Skeletal muscle satellite cell (primary cell): ENCODE results near the gene ASCC1.

Experiments used
- H3K27me3 ChIP-seq: 2 replicates; pipeline ENCODE4 v1.7.0; 2013; ENCODE audit warnings: low read length; ENCODE audit not compliant: control insufficient read depth, insufficient read depth
- H3K36me3 ChIP-seq: 2 replicates; pipeline ENCODE4 v1.7.0; 2013; ENCODE audit warnings: mild to moderate bottlenecking, control low read depth, low read length; ENCODE audit not compliant: insufficient read depth
- H3K4me1 ChIP-seq: 2 replicates; pipeline ENCODE4 v1.7.0; 2013; ENCODE audit warnings: low read length; ENCODE audit not compliant: control insufficient read depth, insufficient read depth
- H3K4me2 ChIP-seq: 2 replicates; pipeline ENCODE4 v1.7.0; 2013; ENCODE audit warnings: mild to moderate bottlenecking, low read length
- H3K4me3 ChIP-seq: 2 replicates; pipeline ENCODE4 v1.7.0; 2013; ENCODE audit warnings: low read length
- H3K9ac ChIP-seq: 2 replicates; pipeline ENCODE4 v1.7.0; 2013; ENCODE audit warnings: mild to moderate bottlenecking, low read depth, low read length, moderate library complexity
- H3K9me3 ChIP-seq: replicated peaks from 2 replicates; pipeline ENCODE4 v1.7.0; 2013; ENCODE audit warnings: mild to moderate bottlenecking, control low read depth, low read length

Gene ASCC1

DNA sequence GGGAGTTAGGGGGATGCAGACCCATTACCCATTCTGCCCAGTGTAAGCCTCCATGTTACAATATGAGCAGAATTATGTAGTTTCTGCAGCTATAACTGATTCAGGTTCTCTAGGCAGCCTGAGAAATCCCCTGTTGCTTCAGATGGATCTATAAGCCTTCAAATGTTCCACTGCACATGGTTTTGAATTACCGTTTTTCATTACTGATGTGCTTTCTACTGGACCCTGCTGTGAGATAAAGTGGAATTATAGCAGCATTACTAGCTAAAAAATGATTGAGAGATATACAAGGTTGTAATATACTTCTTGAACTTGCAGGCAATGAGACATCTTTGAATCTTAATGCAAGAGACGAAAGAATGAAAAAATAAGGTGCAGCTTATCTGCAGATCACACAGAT, 38.6 kb downstream of the ASCC1 start:
- no peak overlapping the region for H3K4me3 ChIP-seq
- H3K27me3 ChIP-seq, result no peaks in the 10 kb centered on the region
- peaks cover 5% of the 10 kb centered on the region for H3K36me3 ChIP-seq
- peaks cover 29% of the 10 kb centered on the region for H3K4me1 ChIP-seq
- H3K9ac ChIP-seq, result no peak overlapping the region
- no peak overlapping the region for H3K4me2 ChIP-seq
- H3K9me3 ChIP-seq, result no peaks in the 10 kb centered on the region

DNA sequence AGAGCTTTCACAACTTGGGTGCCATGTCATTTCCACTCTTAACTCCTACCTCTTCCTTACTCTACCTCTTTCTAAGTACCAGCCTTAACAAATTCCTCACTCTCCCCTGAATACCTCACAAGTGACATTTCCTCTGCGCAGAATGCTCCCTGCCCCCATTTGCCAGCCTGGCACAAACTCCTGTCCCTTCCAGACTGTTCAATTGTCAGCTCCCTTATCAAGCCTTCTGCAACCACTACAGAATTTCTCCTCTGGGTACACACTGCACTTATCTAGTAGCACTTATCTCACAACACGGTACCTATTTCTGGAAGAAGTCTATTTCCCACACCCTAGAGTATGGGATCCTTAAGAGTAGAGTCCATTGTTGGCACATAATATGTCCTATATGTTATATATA, 39.4 kb downstream of the ASCC1 start:
- H3K4me1 ChIP-seq, result peaks cover 29% of the 10 kb centered on the region
- no peaks in the 10 kb centered on the region for H3K9me3 ChIP-seq
- H3K9ac ChIP-seq, result no peak overlapping the region
- peaks cover 5% of the 10 kb centered on the region for H3K36me3 ChIP-seq
- H3K27me3 ChIP-seq, result no peaks in the 10 kb centered on the region
- no peak overlapping the region for H3K4me3 ChIP-seq
- no peak overlapping the region for H3K4me2 ChIP-seq

DNA sequence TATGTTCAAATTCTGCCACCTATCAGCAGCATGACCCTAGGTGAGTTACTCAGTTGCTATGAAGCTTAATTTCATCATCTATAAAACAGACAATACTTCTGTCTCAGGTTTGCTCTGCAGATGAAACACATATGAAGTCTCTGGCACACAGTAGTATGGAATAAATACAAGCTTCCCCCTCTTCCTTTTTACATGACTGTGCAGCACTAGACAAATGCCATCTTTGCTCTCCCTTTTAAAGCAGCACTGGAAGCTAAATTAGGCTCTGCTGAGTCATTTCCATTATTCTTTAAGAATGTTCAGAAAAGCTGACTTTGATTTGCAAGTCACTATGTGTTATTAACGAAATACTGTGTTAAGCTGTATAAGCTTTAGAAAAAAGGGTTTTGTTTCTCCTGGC, 40.9 kb downstream of the ASCC1 start:
- H3K27me3 ChIP-seq, result no peaks in the 10 kb centered on the region
- peaks cover 41% of the 10 kb centered on the region for H3K4me1 ChIP-seq
- peaks cover 5% of the 10 kb centered on the region for H3K36me3 ChIP-seq
- H3K9ac ChIP-seq, result no peak overlapping the region
- no peaks in the 10 kb centered on the region for H3K9me3 ChIP-seq
- no peak overlapping the region for H3K4me3 ChIP-seq
- H3K4me2 ChIP-seq, result no peak overlapping the region

DNA sequence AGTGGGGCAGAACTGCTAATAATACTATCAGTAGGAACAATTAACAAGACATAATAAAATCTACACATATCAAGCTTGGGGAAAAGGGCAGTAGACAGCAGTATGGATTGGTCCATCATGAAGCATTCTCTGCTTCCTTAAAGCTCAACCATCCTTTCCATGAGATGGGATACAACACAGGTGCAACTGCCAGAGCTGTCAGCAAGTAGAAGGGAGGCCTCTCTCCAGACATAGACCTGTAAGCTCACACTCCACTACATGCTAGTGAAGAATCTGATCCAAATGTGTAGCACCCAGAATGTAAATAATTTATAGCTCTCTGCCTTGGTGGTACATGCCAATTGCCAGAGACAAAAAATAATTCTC, 41.8 kb downstream of the ASCC1 start:
- Histone ChIP-seq H3K4me2 (no peak overlapping the region), H3K9ac (no peak overlapping the region), H3K36me3 (peaks cover 5% of the 10 kb centered on the region), H3K4me3 (no peak overlapping the region), H3K9me3 (no peaks in the 10 kb centered on the region), H3K4me1 (peaks cover 41% of the 10 kb centered on the region), H3K27me3 (no peaks in the 10 kb centered on the region)

DNA sequence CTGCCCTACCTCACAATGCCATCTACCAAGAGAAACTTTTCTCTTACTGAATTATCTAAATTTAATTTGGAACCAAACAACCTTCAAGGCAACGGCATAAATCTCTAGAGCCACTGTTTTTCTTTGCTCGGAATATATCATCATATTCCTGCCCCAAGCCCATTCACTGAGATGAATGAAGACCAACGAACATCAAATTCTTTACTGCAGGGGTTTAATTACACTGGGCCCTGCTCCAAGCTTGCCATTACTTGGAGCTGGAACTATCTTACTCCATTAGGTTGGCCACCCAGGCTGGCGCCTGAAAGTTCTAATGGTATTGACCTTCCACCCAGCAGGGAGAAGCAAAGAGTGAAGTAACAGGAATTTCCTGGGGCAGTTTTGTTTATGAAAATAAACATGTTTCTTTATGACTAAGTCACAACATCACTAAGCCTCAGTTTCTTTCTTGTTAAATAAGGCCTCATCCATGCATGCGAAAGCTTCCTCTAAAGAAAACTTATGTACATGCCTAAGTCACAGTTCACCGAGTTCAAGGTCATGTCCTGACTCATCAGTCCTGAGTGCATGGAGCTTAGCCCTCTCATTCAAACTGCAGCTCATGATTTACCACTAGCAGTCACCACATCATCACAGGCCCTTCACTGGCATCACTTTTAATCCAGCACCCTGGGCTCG, 42.3 kb downstream of the ASCC1 start:
- peaks cover 41% of the 10 kb centered on the region for H3K4me1 ChIP-seq
- peaks cover 5% of the 10 kb centered on the region for H3K36me3 ChIP-seq
- no peak overlapping the region for H3K9ac ChIP-seq

DNA sequence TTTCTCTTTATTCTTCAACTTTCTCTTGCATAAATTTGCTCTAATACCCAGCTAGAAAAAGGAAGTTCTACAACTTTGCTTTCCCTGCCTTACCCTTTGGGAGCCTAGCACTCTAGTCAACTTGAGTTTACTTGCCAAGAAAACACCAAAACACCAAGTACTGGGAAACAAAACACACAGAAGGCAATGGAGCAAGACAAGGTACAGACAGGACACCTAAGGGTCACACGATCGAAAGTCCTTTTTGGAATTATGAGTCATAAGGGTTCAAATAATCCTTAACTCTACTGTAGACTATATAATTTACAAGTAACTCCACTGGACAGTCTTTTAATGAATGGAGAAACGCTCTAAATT, 42.8 kb downstream of the ASCC1 start:
- Histone ChIP-seq H3K36me3 (peaks cover 2% of the 10 kb centered on the region), H3K4me3 (no peak overlapping the region), H3K9me3 (no peaks in the 10 kb centered on the region), H3K9ac (no peak overlapping the region), H3K4me1 (peaks cover 41% of the 10 kb centered on the region), H3K27me3 (no peaks in the 10 kb centered on the region), H3K4me2 (no peak overlapping the region)

More for the DNA sequence above, 42.3 kb downstream of the ASCC1 start:
- H3K9me3 ChIP-seq, result no peaks in the 10 kb centered on the region
- H3K4me2 ChIP-seq, result no peak overlapping the region
- no peak overlapping the region for H3K4me3 ChIP-seq
- no peaks in the 10 kb centered on the region for H3K27me3 ChIP-seq

DNA sequence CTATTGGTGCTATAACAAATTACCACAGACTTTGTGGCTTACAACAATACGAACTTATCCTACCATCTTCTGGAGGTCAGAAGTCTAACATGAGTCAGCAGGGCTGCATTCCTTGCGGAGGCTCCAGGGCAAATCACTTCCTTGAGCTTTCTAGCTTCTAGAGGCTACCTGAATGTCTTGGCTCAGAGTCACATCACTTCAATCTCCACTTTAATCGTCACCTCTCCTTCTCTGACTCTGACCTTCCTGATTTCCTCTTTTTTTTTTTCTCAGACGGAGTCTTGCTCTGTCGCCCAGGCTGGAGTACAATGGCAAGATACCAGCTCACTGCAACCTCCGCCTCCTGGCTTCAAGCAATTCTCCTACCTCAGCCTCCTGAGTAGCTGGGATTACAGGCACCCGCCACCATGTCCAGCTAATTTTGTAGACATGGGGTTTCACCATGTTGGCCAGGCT, 44.9 kb downstream of the ASCC1 start:
- Histone ChIP-seq H3K4me3 (no peak overlapping the region), H3K4me1 (peaks cover 41% of the 10 kb centered on the region), H3K9ac (no peak overlapping the region), H3K27me3 (no peaks in the 10 kb centered on the region), H3K4me2 (peak overlapping the region; percentile 52), H3K9me3 (no peaks in the 10 kb centered on the region), H3K36me3 (no peaks in the 10 kb centered on the region)

DNA sequence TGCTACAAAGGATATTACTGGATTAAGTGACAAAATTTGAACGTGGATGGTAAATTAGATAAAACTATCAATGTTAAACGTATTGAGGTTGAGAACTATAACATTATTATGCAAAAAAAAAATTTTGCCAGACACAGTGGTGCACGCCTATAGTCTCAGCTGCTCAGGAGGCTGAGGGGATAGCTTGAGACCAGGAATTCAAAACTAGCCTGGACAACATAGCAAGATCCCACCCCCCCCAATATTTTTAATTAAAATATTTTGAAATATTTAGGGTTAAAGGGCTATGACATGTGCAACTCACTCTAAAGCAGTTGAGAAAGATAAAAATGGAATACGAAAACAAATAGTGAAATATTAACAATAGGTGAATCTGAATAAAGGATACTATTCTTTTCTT, 45.3 kb downstream of the ASCC1 start:
- H3K4me3 ChIP-seq, result no peak overlapping the region
- H3K4me2 ChIP-seq, result peak overlapping the region; percentile 52
- no peaks in the 10 kb centered on the region for H3K27me3 ChIP-seq
- H3K36me3 ChIP-seq, result no peaks in the 10 kb centered on the region
- H3K9ac ChIP-seq, result no peak overlapping the region
- H3K9me3 ChIP-seq, result no peaks in the 10 kb centered on the region
- H3K4me1 ChIP-seq, result peaks cover 37% of the 10 kb centered on the region

DNA sequence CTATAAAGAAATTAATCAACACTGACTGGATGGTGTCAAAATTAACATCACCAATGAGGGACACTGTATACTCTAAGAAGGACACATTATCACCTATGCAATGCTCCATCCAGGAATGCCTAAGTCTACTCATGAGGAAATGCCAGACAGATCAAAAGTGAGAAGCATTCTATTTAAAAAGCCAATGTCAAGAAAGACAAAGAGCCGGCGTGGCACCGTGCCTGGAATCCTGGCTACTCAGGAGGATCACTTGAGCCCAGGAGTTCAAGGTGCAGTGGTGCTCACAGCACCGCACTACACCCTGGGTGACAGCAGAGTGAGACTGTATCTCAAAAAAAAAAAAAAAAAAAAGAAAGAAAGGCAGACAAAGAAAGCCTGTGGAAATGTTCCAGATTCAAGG, 45.8 kb downstream of the ASCC1 start:
- H3K27me3 ChIP-seq, result no peaks in the 10 kb centered on the region

DNA sequence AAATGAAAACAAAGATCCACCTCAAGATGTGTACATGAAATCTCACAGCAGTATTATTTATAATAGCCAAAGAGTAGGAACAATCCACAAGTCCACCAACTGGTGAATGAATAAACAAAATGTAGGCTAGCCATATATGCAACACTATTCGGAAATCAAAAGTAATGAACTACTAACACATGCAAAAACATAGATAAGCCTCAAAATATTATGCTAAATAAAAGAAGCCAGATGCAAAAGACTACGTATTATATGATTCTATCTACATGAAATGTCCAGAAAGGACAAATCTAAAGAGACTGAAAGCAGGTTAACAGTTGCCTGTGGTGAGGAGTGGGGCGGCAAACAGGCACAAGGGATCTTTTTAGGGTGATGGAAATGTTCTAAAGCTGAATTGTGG, 49.0 kb downstream of the ASCC1 start:
- no peak overlapping the region for H3K9ac ChIP-seq
- H3K27me3 ChIP-seq, result no peaks in the 10 kb centered on the region
- H3K9me3 ChIP-seq, result no peaks in the 10 kb centered on the region
- no peak overlapping the region for H3K4me3 ChIP-seq
- H3K36me3 ChIP-seq, result no peaks in the 10 kb centered on the region
- H3K4me2 ChIP-seq, result no peak overlapping the region
- H3K4me1 ChIP-seq, result peaks cover 14% of the 10 kb centered on the region

More for the DNA sequence above, 45.8 kb downstream of the ASCC1 start:
- Histone ChIP-seq H3K4me1 (peaks cover 32% of the 10 kb centered on the region), H3K9me3 (no peaks in the 10 kb centered on the region), H3K4me3 (no peak overlapping the region), H3K4me2 (no peak overlapping the region), H3K36me3 (no peaks in the 10 kb centered on the region), H3K9ac (no peak overlapping the region)

DNA sequence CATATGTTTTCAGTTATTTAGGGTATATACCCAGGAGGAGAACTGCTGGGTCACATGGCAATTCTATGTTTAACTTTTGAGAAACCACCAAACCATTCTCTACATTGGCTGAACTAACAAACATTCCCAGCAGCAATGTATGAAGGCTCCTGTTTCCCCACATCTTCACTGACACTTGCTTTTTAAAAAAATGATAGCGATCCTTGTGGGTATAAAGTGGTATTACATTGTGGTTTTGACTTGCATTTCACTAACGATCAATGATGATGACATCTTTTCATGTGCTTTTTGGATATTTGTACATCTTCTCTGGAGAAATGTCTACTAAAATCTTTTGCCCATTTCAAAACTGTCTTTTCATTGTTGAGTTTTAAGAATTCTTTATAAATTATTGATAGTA, 51.5 kb downstream of the ASCC1 start:
- H3K4me1 ChIP-seq, result peaks cover 3% of the 10 kb centered on the region
- H3K4me2 ChIP-seq, result no peak overlapping the region
- H3K9me3 ChIP-seq, result no peaks in the 10 kb centered on the region
- no peak overlapping the region for H3K4me3 ChIP-seq
- no peak overlapping the region for H3K9ac ChIP-seq
- H3K36me3 ChIP-seq, result peaks cover 4% of the 10 kb centered on the region
- H3K27me3 ChIP-seq, result no peaks in the 10 kb centered on the region

DNA sequence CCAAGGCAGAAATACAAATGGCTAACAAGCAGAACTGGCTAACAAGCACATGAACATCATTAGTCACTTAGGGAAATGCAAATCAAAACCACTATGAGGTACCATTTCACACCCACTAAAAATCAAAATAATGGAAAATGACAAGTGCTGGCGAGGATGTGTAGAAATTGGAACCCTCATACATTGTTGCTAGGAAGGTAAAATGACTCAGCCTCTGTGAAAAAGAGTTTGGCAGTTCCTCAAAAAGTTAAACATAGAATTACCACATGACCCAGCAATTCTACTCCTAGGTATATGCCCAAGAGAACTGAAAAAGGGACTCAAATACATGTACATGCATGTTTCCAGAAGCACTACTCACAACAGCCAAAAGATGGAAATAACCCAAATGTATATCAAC, 53.1 kb downstream of the ASCC1 start:
- Histone ChIP-seq H3K4me3 (no peak overlapping the region), H3K9ac (no peak overlapping the region), H3K4me1 (peaks cover 3% of the 10 kb centered on the region), H3K9me3 (no peaks in the 10 kb centered on the region), H3K4me2 (no peak overlapping the region), H3K36me3 (peaks cover 4% of the 10 kb centered on the region), H3K27me3 (no peaks in the 10 kb centered on the region)
